ENCODE results near the gene TNNI3K. TPM values are rescaled to one million over a fixed set of nuclear protein-coding genes. Genes with fewer than 3 reads are reported as not detected.

Gene TNNI3K
- total RNA-seq, 1 donor from 2014 or later = not detected

DNA sequence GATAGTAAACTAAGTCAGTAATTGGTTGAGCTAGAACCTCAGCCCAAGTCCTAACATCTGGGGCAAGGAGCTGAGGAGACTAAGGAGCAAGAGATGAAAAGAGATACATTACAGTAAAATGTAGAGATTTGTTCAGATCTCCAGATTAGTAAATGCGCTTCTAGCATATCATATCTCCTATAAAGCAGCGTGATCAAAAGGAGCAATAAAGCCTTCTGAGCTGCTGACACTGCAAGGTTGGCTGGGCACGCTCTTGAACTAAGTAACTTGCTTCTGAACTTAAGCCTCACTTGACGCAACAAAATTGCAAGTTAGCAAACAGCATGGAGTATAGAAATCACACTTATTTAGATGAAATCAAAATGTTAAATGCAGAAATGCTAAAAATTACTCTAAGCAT, 196.3 kb downstream of the TNNI3K start:
- DNase-seq (ENCODE audit: low spot score) = no peak
- ATAC-seq = no peak

DNA sequence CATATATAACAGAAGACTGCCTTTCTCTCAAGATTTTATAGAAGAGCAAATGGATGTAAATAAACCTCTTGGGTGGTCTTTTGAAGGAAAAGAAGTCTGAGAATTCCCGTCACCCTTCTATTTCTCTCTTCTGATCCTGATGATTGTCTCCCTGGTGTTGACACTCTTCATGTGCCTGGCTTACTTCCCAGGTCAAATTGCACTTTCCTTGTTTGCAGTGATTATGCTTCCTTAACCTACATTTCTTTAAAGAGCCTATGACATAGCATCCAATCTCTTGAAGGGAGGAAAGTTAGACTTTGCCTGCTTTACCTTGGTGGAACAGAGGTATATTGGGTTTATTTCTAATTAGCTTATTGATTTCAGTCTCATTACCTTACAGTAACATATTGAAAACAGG, 197.1 kb downstream of the TNNI3K start:
- no peak for DNase-seq (ENCODE audit: low spot score)
- ATAC-seq = no peak

GRCh38 chr1:74434321-74434720, 199.1 kb downstream of the TNNI3K start:
- ATAC-seq (no peak), DNase-seq (ENCODE audit: low spot score) (no peak)

GRCh38 chr1:74436078-74436477, 200.9 kb downstream of the TNNI3K start:
- ATAC-seq (no peak), DNase-seq (ENCODE audit: low spot score) (no peak)

DNA sequence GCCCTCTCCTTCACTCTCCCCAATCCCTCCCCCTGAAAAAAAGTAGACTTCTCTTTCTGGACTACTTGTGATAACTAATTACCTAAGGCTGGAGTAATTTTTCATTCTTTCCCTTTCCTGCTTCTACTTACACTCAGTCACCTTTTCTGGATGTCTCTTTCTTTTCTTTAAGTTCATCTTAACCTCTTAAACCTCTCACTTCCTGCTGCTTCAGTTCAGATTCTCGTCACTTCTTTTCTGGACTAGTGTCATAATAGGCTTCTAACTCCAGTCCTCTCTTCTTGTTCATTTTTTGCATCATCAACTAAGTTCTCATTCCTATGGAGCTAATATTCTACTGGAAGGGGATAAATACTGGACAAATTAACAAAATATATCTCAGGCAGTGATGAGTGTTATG, 201.8 kb downstream of the TNNI3K start:
- DNase-seq (ENCODE audit: low spot score) (no peak), ATAC-seq (no peak)

- DNase-seq (ENCODE audit: low spot score) (no peak), ATAC-seq (no peak)
These were observed 216.8 kb downstream of the TNNI3K start for GRCh38 chr1:74452035-74452434.

GRCh38 chr1:74453277-74453676, 218.1 kb downstream of the TNNI3K start:
- no peak for ATAC-seq
- DNase-seq (ENCODE audit: low spot score) = no peak

DNA sequence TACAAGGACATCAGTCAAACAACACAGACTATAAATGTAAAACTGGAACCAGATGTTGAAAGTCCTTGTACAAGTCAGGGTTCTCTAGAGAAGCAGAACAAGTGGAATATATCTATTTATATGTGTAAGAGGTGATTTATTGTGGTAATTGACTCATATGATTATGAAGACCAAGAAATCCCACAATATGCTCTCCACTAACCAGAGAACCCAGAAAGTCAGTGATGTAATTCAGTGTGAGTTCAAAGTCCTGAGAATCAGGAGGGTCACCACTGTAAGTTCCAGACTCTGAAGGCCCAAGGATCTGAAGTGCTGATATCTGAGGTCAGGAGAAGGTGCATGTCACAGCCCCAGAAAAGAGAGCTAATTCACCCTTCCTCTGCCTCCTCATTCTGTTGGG, 220.2 kb downstream of the TNNI3K start:
- DNase-seq (ENCODE audit: low spot score) = no peak
- ATAC-seq = no peak

GRCh38 chr1:74457253-74457652, 222.1 kb downstream of the TNNI3K start:
- no peak for DNase-seq (ENCODE audit: low spot score)
- ATAC-seq = no peak

- ATAC-seq = no peak
These were observed 228.3 kb downstream of the TNNI3K start for GRCh38 chr1:74463333-74463988.

DNA sequence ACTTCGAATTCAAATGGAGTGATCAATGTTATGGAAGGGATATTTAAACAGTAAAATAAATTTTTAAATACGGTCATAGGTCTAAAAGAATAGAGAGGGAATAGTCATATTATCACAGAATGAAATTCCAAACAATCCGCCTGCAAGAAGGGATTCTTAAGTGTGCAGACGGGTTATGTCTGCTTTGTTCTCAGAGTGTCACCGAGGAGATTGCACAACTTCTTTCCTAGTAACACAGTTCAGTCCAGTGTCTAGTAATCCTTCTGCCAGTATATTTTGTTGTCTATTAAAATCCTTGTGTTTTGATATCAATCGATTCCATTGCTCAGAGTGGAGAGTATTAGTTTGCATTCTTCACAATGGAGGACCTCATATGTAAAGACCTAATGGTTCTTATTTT, 228.8 kb downstream of the TNNI3K start:
- no peak for DNase-seq (ENCODE audit: low spot score)
- no peak for ATAC-seq

More at GRCh38 chr1:74463333-74463988, 228.3 kb downstream of the TNNI3K start:
- no peak for DNase-seq (ENCODE audit: low spot score)

- DNase-seq (ENCODE audit: low spot score) (no peak), ATAC-seq (no peak)
These were observed 230.1 kb downstream of the TNNI3K start for GRCh38 chr1:74465193-74465681.

GRCh38 chr1:74467786-74468377, 232.7 kb downstream of the TNNI3K start:
- ATAC-seq (no peak), DNase-seq (ENCODE audit: low spot score) (no peak)

DNA sequence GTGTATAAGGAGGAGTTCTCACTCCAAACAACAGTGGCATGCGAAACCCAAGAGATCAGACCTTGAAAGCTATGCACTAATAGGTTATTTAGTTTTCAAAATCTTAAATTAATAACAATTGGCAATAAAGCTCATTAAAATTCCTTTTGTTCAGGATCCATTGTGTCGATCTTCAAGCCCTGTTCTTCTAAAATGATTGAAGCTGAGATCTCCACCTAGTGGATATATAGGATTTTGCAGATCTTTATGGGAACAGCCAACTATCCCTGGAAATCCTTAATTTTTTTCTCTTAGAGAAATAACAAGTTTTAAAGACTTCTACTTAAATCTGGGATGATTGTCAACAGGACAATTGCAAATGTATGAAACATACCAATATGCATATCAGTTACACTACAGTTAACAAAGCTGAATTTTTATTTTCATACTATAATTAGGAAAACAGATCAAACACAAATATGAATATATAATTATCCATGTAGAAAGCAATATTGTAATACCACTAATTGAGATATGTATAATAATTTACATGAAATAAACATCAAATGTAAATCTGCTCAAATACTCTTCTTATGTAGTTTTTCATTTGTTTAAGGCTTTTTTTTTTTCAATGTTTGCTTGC, 233.9 kb downstream of the TNNI3K start:
- DNase-seq (ENCODE audit: low spot score) (no peak), ATAC-seq (peak; percentile 76)

GRCh38 chr1:74470251-74470650, 235.1 kb downstream of the TNNI3K start:
- DNase-seq (ENCODE audit: low spot score) (no peak), ATAC-seq (no peak)

DNA sequence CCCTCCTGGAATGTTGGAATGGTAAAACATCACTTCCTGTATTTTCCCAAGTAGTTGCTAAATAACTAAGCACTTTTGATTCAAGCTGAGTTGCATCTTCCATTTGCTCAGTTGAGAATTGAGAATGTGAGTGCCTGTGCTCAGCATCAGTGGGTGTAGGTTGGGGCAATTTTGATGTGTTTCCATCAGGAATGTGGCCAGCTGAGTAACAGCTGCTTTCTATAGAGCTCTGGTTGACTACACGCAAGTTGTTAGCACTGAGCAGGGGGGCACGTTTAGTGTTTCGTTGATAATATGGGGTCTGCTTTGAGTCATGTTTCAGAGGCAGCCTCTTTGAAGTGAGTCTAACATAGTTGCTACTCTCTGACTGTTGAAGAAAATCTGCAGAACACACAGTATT, 235.7 kb downstream of the TNNI3K start:
- no peak for DNase-seq (ENCODE audit: low spot score)
- no peak for ATAC-seq

GRCh38 chr1:74471470-74471869, 236.3 kb downstream of the TNNI3K start:
- no peak for DNase-seq (ENCODE audit: low spot score)
- ATAC-seq = no peak

DNA sequence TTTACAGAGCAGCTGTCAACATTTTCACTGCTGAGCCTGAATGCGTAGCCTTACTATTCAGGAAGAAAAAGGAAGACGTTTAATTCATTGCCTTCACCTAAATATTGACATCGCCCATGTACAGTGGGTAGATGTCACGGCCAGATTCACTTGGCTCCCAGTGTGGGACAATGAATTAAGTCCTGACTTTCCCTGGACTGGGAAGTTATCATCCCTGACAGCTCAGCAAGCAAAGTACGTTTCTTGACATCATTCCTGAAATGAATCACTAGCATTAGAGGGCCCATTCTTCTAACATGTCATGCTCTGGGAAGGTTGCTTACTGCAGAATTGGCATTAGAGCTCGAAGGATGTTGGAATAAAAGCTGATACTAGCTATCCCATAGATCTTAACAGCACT, 239.4 kb downstream of the TNNI3K start:
- no peak for ATAC-seq
- DNase-seq (ENCODE audit: low spot score) = no peak

DNA sequence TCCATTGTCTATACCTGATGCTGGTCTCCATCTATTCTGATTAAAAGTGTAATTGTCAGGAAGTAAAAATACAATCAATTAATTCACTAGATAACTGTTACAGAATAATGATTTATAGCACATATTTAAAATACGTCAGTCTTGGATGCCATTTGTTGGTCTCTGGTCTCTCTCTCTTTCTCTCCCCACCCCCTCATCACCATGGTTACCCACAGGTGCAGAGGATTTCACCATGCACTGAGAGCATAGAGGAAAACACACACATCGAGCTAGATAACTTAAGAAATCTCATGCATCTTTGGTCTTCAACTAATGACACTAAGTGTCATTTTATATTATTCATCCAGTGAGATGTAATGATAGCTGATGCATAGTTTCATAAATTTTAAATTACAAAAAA, 243.8 kb downstream of the TNNI3K start:
- DNase-seq (ENCODE audit: low spot score) = no peak

GRCh38 chr1:74480068-74480467, 244.9 kb downstream of the TNNI3K start:
- DNase-seq (ENCODE audit: low spot score) (no peak), ATAC-seq (no peak)

More for the DNA sequence above, 243.8 kb downstream of the TNNI3K start:
- ATAC-seq = no peak

- ATAC-seq (no peak), DNase-seq (ENCODE audit: low spot score) (no peak)
These were observed 246.4 kb downstream of the TNNI3K start for GRCh38 chr1:74481607-74482006.

- ATAC-seq = no peak
- no peak for DNase-seq (ENCODE audit: low spot score)
These were observed 250.4 kb downstream of the TNNI3K start for GRCh38 chr1:74485622-74486021.
